ENCODE results near the gene HP1BP3.

HP1BP3 gene

GRCh38 chr1:20713440-20713839 is 73.7 kb downstream of the HP1BP3 start:
- ATAC-seq (ENCODE audit: low read depth), result no peak
- H3K36me3 ChIP-seq (ENCODE audit: low read depth), result no peaks in the 10 kb centered on the region
- H3K4me1 ChIP-seq (ENCODE audit: insufficient read depth, poor library complexity, severe bottlenecking), result no peaks in the 10 kb centered on the region
- H3K9me3 ChIP-seq (ENCODE audit: severe bottlenecking), result no peaks in the 10 kb centered on the region
- no peaks in the 10 kb centered on the region for H3K27me3 ChIP-seq (ENCODE audit: insufficient read depth, poor library complexity, severe bottlenecking)
- no peak for TF ChIP-seq CTCF (IDR thresholded peaks at IDR 0.05; ENCODE audit: poor library complexity, severe bottlenecking)
- no peak overlapping the region for H3K27ac ChIP-seq (ENCODE audit: poor library complexity, severe bottlenecking)
- H3K4me3 ChIP-seq (ENCODE audit: severe bottlenecking), result no peak overlapping the region
- DNase-seq (ENCODE audit: low spot score), result no peak

- Histone ChIP-seq H3K27me3 (ENCODE audit: insufficient read depth, poor library complexity, severe bottlenecking) (no peaks in the 10 kb centered on the region), H3K36me3 (ENCODE audit: low read depth) (no peaks in the 10 kb centered on the region), H3K4me3 (ENCODE audit: severe bottlenecking) (no peak overlapping the region), H3K9me3 (ENCODE audit: severe bottlenecking) (no peaks in the 10 kb centered on the region), H3K4me1 (ENCODE audit: insufficient read depth, poor library complexity, severe bottlenecking) (no peaks in the 10 kb centered on the region), H3K27ac (ENCODE audit: poor library complexity, severe bottlenecking) (no peak overlapping the region)
- ATAC-seq (ENCODE audit: low read depth) (no peak), DNase-seq (ENCODE audit: low spot score) (no peak)
- TF ChIP-seq CTCF (IDR thresholded peaks at IDR 0.05; ENCODE audit: poor library complexity, severe bottlenecking), result no peak
Measured at GRCh38 chr1:20712215-20712577, 74.9 kb downstream of the HP1BP3 start.

GRCh38 chr1:20711285-20712214 is 75.6 kb downstream of the HP1BP3 start:
- no peak for DNase-seq (ENCODE audit: low spot score)
- Histone ChIP-seq H3K36me3 (ENCODE audit: low read depth) (no peaks in the 10 kb centered on the region), H3K4me3 (ENCODE audit: severe bottlenecking) (no peak overlapping the region), H3K27me3 (ENCODE audit: insufficient read depth, poor library complexity, severe bottlenecking) (no peaks in the 10 kb centered on the region), H3K27ac (ENCODE audit: poor library complexity, severe bottlenecking) (no peak overlapping the region), H3K9me3 (ENCODE audit: severe bottlenecking) (no peaks in the 10 kb centered on the region), H3K4me1 (ENCODE audit: insufficient read depth, poor library complexity, severe bottlenecking) (no peaks in the 10 kb centered on the region)
- ATAC-seq (ENCODE audit: low read depth), result no peak
- TF ChIP-seq CTCF (IDR thresholded peaks at IDR 0.05; ENCODE audit: poor library complexity, severe bottlenecking), result no peak

GRCh38 chr1:20710469-20711284 is 76.4 kb downstream of the HP1BP3 start:
- DNase-seq (ENCODE audit: low spot score) (no peak), ATAC-seq (ENCODE audit: low read depth) (no peak)
- TF ChIP-seq CTCF (IDR thresholded peaks at IDR 0.05; ENCODE audit: poor library complexity, severe bottlenecking), result no peak
- Histone ChIP-seq H3K27ac (ENCODE audit: poor library complexity, severe bottlenecking) (no peak overlapping the region), H3K36me3 (ENCODE audit: low read depth) (no peaks in the 10 kb centered on the region), H3K4me3 (ENCODE audit: severe bottlenecking) (no peak overlapping the region), H3K27me3 (ENCODE audit: insufficient read depth, poor library complexity, severe bottlenecking) (no peaks in the 10 kb centered on the region), H3K9me3 (ENCODE audit: severe bottlenecking) (no peaks in the 10 kb centered on the region), H3K4me1 (ENCODE audit: insufficient read depth, poor library complexity, severe bottlenecking) (no peaks in the 10 kb centered on the region)

Measured in RWPE2 (cell line).